GM12865 (cell line): Measurements from ENCODE around the gene NDUFS4.

Source experiments
- DNase-seq: peaks from one replicate; pipeline ENCODE4 v3.0.0; 2010; ENCODE audit warnings: low read depth
- H3K4me3 ChIP-seq: 2 replicates; pipeline ENCODE4 v1.5.1; 2011; ENCODE audit warnings: mild to moderate bottlenecking, low read depth, low read length, control low read depth
- CTCF ChIP-seq: IDR thresholded peaks from 2 replicates; pipeline ENCODE4 v1.5.1; 2011; ENCODE audit warnings: low read length, control low read depth, low read depth, inconsistent platforms; ENCODE audit not compliant: insufficient read depth; ENCODE audit errors: missing control alignments

Gene NDUFS4

GRCh38 chr5:53554444-53554843 lies 6.0 kb upstream of the NDUFS4 start:
- no peak overlapping the region for H3K4me3 ChIP-seq
- DNase-seq: no peak
- no peak for TF ChIP-seq CTCF

DNA sequence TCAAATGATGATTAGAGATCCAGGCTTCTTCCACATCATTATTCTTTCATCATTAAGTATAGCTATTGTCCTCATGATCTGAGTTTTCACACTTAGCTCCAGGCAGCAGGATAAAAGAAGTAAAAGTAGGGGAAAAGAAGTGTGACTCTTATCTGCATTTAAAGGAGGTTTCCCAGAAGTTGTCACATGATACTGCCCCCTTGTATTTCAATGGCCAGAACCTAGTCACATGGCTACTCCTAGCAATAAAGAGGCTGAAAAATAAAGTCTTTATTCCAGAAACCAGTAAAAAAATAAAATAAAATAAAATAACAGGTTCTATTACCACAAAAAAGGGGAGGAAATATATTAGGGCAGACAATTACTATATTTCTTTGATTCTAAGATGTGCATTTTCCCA lies 5.3 kb upstream of the NDUFS4 start:
- DNase-seq: no peak
- no peak overlapping the region for H3K4me3 ChIP-seq
- no peak for TF ChIP-seq CTCF

GRCh38 chr5:53556001-53556400 lies 4.4 kb upstream of the NDUFS4 start:
- no peak overlapping the region for H3K4me3 ChIP-seq
- DNase-seq: no peak
- TF ChIP-seq CTCF: no peak

GRCh38 chr5:53557386-53557785 lies 3.1 kb upstream of the NDUFS4 start:
- no peak for TF ChIP-seq CTCF
- no peak overlapping the region for H3K4me3 ChIP-seq
- DNase-seq: no peak

DNA sequence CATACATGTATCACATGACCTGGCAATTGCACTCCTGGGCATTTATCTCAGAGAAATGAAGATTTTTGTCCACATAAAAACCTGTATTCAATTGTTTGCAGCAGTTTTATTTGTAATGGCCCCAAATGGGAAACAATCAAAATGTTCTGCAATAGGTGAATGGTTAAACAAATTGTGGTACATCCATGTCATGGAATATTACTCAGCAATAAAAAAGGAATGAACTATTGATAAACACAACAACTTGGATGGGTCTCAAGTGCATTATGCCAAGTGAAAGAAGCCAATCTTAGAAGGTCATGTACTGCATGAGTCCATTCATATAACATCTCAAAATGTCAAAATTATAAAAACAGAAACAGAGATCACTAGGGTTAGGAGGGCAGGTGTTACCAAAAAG lies 1.5 kb upstream of the NDUFS4 start:
- no peak for TF ChIP-seq CTCF
- H3K4me3 ChIP-seq: no peak overlapping the region
- DNase-seq: no peak

GRCh38 chr5:53560028-53560427 lies 411 bp upstream of the NDUFS4 start:
- no peak for DNase-seq
- TF ChIP-seq CTCF: no peak

GRCh38 chr5:53568401-53568800 lies 8.0 kb downstream of the NDUFS4 start:
- DNase-seq: no peak
- no peak overlapping the region for H3K4me3 ChIP-seq
- TF ChIP-seq CTCF: no peak

More at GRCh38 chr5:53560028-53560427, 411 bp upstream of the NDUFS4 start:
- H3K4me3 ChIP-seq: peak overlapping the region; percentile 98
